KG1 (cell line): ENCODE results near the gene LRRC25.

Experiments used
- DNase-seq: peaks from one replicate; lab custom pipeline; 2025; lab: John Stamatoyannopoulos, UW

The LRRC25 gene

GRCh38 chr19:18435842-18436670 is 38.6 kb upstream of the LRRC25 start:
- DNase-seq, result no peak

GRCh38 chr19:18435178-18435841 is 37.9 kb upstream of the LRRC25 start:
- DNase-seq, result no peak

- no peak for DNase-seq
Observed at GRCh38 chr19:18434411-18435175, 37.2 kb upstream of the LRRC25 start.

GRCh38 chr19:18433735-18434398 is 36.4 kb upstream of the LRRC25 start:
- no peak for DNase-seq

- no peak for DNase-seq
Observed at GRCh38 chr19:18433015-18433691, 35.7 kb upstream of the LRRC25 start.

GRCh38 chr19:18432275-18433014 is 35.0 kb upstream of the LRRC25 start:
- no peak for DNase-seq

- no peak for DNase-seq
Observed at GRCh38 chr19:18431351-18432197, 34.2 kb upstream of the LRRC25 start.

GRCh38 chr19:18430417-18431144 is 33.2 kb upstream of the LRRC25 start:
- DNase-seq, result no peak

- no peak for DNase-seq
Observed at GRCh38 chr19:18429717-18430416, 32.4 kb upstream of the LRRC25 start.

- no peak for DNase-seq
Observed at GRCh38 chr19:18428787-18429674, 31.6 kb upstream of the LRRC25 start.

GRCh38 chr19:18428173-18428786 is 30.9 kb upstream of the LRRC25 start:
- no peak for DNase-seq

- DNase-seq, result no peak
Observed at GRCh38 chr19:18427743-18428113, 30.3 kb upstream of the LRRC25 start.

GRCh38 chr19:18427080-18427742 is 29.8 kb upstream of the LRRC25 start:
- DNase-seq, result no peak

GRCh38 chr19:18426416-18426767 is 29.0 kb upstream of the LRRC25 start:
- no peak for DNase-seq

GRCh38 chr19:18425515-18426415 is 28.3 kb upstream of the LRRC25 start:
- DNase-seq, result no peak
